ENCODE measurements around the gene RTEL1.

DNA sequence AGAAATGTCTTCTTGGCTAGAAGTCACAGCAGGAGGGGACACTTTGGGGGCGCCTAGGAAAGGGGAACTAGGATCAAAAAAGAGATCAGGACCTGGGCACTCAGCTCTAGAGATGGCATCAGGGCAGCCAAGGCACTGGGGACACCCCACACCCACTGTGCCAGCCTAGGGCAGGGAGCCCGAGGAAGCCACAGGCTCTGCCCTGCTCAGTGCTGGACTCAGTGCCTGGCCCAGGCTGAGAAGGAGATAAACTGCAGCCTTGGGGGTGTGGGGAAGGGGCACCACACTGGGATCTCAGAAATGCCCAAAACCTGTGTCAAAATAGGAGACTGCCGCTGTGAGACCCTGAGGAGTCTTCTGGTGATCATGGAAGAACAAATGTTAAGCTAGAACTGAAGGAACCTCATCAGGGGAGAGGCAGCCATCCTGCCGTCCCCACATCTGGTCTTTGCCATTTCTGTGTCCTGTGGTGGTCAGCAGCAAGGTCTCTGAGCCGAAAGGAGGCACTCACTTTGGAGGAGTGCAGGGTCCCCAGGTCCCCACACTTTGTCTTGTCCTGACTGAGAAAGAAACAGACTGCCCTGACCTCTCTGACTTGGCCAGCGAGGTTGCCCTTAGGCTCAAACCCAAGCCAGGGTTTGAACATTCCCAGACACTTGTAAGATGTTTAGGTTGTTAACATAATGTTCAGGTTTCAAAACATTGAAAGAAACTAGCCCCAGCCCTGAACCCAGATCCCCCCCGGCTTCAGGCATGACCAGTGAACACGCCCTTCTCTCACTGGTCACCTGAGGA is 47.3 kb downstream of the RTEL1 start:
- TF ChIP-seq, protein P1, sequence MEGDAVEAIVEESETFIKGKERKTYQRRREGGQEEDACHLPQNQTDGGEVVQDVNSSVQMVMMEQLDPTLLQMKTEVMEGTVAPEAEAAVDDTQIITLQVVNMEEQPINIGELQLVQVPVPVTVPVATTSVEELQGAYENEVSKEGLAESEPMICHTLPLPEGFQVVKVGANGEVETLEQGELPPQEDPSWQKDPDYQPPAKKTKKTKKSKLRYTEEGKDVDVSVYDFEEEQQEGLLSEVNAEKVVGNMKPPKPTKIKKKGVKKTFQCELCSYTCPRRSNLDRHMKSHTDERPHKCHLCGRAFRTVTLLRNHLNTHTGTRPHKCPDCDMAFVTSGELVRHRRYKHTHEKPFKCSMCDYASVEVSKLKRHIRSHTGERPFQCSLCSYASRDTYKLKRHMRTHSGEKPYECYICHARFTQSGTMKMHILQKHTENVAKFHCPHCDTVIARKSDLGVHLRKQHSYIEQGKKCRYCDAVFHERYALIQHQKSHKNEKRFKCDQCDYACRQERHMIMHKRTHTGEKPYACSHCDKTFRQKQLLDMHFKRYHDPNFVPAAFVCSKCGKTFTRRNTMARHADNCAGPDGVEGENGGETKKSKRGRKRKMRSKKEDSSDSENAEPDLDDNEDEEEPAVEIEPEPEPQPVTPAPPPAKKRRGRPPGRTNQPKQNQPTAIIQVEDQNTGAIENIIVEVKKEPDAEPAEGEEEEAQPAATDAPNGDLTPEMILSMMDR (IDR thresholded peaks at IDR 0.05) = no peak
- no peak for TF ChIP-seq POLR2A (IDR thresholded peaks at IDR 0.05)
- TF ChIP-seq EP300 (IDR thresholded peaks at IDR 0.05) = no peak

Data from tibial nerve (tissue), 4 donors.